Measurements from ENCODE around the gene XPO4. TPM values are rescaled to one million over a fixed set of nuclear protein-coding genes. Genes with fewer than 3 reads are reported as not detected.
A peak's percentile ranks its signal among the peaks of the same experiment; 100 is the strongest.

Gene XPO4
- total RNA-seq, 1 donor from 2014 or later = 20.5 TPM

DNA sequence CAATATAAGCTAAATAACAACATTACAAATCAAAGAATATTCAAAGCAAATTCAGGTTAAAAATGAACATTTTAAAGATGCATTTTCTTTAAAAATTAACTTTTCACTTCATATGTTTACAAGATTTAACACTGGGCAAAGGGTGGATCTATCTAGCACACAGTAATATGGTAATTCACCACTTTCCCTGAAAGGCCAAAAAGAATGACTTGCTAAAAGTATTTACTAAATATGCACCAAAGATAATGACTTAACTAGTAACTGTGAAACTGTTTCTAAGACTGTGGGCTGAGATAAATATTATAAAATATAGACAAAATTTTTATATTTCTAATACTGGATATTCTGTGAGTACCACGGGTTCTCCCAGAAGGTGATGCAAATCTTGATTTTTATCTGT, 124.2 kb downstream of the XPO4 start:
- no peak overlapping the region for H3K27ac ChIP-seq
- DNase-seq (no peak), ATAC-seq (no peak)
- H3K9me3 ChIP-seq = no peaks in the 10 kb centered on the region
- no peaks in the 10 kb centered on the region for H3K4me1 ChIP-seq
- no peak overlapping the region for H3K4me3 ChIP-seq
- TF ChIP-seq, protein P1, sequence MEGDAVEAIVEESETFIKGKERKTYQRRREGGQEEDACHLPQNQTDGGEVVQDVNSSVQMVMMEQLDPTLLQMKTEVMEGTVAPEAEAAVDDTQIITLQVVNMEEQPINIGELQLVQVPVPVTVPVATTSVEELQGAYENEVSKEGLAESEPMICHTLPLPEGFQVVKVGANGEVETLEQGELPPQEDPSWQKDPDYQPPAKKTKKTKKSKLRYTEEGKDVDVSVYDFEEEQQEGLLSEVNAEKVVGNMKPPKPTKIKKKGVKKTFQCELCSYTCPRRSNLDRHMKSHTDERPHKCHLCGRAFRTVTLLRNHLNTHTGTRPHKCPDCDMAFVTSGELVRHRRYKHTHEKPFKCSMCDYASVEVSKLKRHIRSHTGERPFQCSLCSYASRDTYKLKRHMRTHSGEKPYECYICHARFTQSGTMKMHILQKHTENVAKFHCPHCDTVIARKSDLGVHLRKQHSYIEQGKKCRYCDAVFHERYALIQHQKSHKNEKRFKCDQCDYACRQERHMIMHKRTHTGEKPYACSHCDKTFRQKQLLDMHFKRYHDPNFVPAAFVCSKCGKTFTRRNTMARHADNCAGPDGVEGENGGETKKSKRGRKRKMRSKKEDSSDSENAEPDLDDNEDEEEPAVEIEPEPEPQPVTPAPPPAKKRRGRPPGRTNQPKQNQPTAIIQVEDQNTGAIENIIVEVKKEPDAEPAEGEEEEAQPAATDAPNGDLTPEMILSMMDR (IDR thresholded peaks at IDR 0.05) = no peak
- no peaks in the 10 kb centered on the region for H3K27me3 ChIP-seq
- intact Hi-C loops (cut with DNase I) = no loop called here
- H3K36me3 ChIP-seq = peaks cover 9% of the 10 kb centered on the region

DNA sequence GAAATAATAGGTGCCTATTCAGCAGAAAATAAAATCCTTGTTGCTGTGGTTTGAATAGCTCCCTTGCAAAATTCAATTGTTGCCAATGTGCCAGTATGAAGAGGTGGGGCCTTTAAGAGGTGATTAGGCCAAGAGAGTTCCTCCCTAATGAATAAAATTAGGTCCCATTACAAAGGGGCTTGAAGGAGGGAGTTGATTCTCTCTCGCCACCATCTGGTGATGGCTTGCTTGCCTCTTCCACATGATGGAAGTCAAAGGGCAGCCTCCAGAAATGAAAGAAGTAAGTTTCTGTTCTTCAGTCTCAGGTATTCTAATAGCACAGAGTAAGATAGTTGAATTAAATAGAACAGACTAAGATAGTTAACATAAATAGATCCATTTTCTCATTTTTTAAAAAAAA, 125.8 kb downstream of the XPO4 start:
- no peaks in the 10 kb centered on the region for H3K36me3 ChIP-seq
- H3K9me3 ChIP-seq = no peaks in the 10 kb centered on the region
- H3K4me1 ChIP-seq = peaks cover 8% of the 10 kb centered on the region
- H3K27me3 ChIP-seq = no peaks in the 10 kb centered on the region
- H3K4me3 ChIP-seq = no peak overlapping the region
- TF ChIP-seq, protein P1 (IDR thresholded peaks at IDR 0.05) = no peak
- ATAC-seq (no peak), DNase-seq (no peak)
- no peak overlapping the region for H3K27ac ChIP-seq
- intact Hi-C loops (cut with DNase I) = no loop called here

- H3K36me3 ChIP-seq = no peaks in the 10 kb centered on the region
- intact Hi-C loops (cut with DNase I) = no loop called here
- no peak overlapping the region for H3K27ac ChIP-seq
- TF ChIP-seq, protein P1 (IDR thresholded peaks at IDR 0.05) = no peak
- no peaks in the 10 kb centered on the region for H3K27me3 ChIP-seq
- no peak overlapping the region for H3K4me3 ChIP-seq
- H3K4me1 ChIP-seq = peaks cover 8% of the 10 kb centered on the region
- H3K9me3 ChIP-seq = no peaks in the 10 kb centered on the region
- no peak for DNase-seq
- ATAC-seq = no peak
Measured at GRCh38 chr13:20775961-20776360, 126.6 kb downstream of the XPO4 start.

DNA sequence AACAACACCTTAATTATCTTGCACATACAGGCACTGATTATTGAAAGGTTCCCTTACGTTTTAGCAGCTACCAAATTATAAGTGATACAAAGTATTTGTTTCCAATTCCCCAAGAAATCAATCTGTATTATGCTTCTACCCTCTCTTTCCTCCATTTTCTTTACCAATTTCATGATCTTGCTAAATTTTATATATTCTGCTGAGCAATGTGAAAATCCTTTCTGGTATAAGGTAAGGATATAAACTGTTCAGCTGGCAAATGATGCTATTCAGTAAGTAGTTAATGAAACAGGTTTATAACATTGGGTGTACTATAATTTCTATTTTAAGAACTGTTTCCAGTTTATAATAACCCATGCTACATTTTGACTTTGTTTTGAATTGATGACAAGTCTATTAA, 127.8 kb downstream of the XPO4 start:
- Histone ChIP-seq H3K27me3 (no peaks in the 10 kb centered on the region), H3K27ac (no peak overlapping the region), H3K9me3 (no peaks in the 10 kb centered on the region), H3K4me3 (no peak overlapping the region), H3K36me3 (no peaks in the 10 kb centered on the region), H3K4me1 (peaks cover 8% of the 10 kb centered on the region)
- intact Hi-C loops (cut with DNase I) = no loop called here
- DNase-seq (no peak), ATAC-seq (no peak)
- TF ChIP-seq, protein P1 (IDR thresholded peaks at IDR 0.05) = no peak

GRCh38 chr13:20773194-20774080, 129.1 kb downstream of the XPO4 start, which contains the start of gene EEF1AKMT1:
TSS of gene EEF1AKMT1 (minus strand) at chr13:20773961. CDS start at chr13:20757598, 16,363 bp downstream.
- H3K9me3 ChIP-seq = no peaks in the 10 kb centered on the region
- no peaks in the 10 kb centered on the region for H3K36me3 ChIP-seq
- DNase-seq (peak; percentile 98), ATAC-seq (peak; percentile 98)
- H3K4me3 ChIP-seq = peak within 1 kb of the TSS; percentile 84
- TF ChIP-seq, protein P1 (IDR thresholded peaks at IDR 0.05) = no peak
- no peaks in the 10 kb centered on the region for H3K27me3 ChIP-seq
- H3K27ac ChIP-seq = peak within 1 kb of the TSS; percentile 94
- intact Hi-C loops (cut with DNase I) = no loop called here
- peaks cover 8% of the 10 kb centered on the region for H3K4me1 ChIP-seq

Measured in upper lobe of right lung (tissue), 1 donor.